GM23248 (cell line): ENCODE results near the gene CC2D2A.

Experiments
- EZH2 ChIP-seq: fragments of 200-600 bp; sonication (generic); IDR thresholded peaks from 2 replicates; pipeline ENCODE4 v1.6.1; 2018; ENCODE audit warnings: antibody characterized with exemption, mild to moderate bottlenecking; ENCODE audit not compliant: insufficient read depth, poor library complexity, severe bottlenecking
- EZH2phosphoT487 ChIP-seq: fragments of 200-600 bp; sonication (generic); IDR thresholded peaks from 2 replicates; pipeline ENCODE4 v1.6.1; 2018; ENCODE audit warnings: antibody characterized with exemption, moderate library complexity, mild to moderate bottlenecking, low read depth; ENCODE audit not compliant: insufficient read depth

- no peak for TF ChIP-seq EZH2
- no peak for TF ChIP-seq EZH2phosphoT487
These were observed 45.4 kb downstream of the CC2D2A start for GRCh38 chr4:15515106-15515505.
